ENCODE measurements around the gene JARID2.

GRCh38 chr6:15378866-15379265 is 133.0 kb downstream of the JARID2 start:
- TF ChIP-seq CTCF (IDR thresholded peaks at IDR 0.05; ENCODE audit: low read depth, low read length) = no peak
- no peak for TF ChIP-seq POLR2A (IDR thresholded peaks at IDR 0.05; ENCODE audit: extremely low read depth, insufficient read length)

Measured in NB4 (cell line).